Measurements from ENCODE around the gene DPEP2.

Gene DPEP2

DNA sequence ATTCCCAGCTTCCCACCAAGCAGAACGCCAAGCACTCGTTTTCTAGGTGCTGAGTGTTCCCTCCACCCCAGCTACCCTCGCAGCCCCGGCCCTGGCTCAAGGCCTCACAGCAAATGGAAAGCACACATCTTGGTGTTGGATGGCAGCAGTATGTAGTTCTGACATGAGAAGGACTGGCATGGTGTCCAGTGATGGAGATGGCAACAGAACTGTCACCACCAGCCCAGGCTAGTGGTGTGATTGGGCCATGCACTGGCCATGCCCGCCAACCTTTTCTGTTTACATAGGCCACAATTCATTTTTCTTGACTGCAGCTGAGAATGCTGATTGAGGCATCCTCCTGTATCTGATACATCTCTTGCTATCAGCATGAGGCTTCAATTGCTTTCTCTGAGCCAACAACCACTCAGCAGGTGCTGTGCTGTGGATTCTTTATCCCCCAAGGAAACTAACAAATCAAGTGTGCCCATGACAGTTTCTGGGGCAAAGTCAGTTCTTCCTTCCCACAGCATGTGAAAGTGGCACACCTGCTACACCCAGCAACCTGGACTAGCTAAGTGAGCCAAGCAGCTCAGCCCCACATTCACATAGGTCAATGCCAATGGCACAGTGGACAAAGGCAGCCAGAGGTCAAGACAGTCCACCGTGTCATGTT lies 34.7 kb downstream of the DPEP2 start:
- Histone ChIP-seq H3K36me3 (ENCODE audit: insufficient read depth, low read length) (0 out of 2 replicates have a peak, but pooled peaks cover 5% of the 10 kb centered on the region), H3K27me3 (ENCODE audit: insufficient read depth, low read length) (no peaks in the 10 kb centered on the region), H3K9me3 (ENCODE audit: low read length) (no peaks in the 10 kb centered on the region), H3K4me3 (ENCODE audit: low read depth, low read length, poor library complexity, severe bottlenecking) (no peak overlapping the region), H3K4me1 (ENCODE audit: insufficient read depth, low read length, severe bottlenecking) (peaks cover 33% of the 10 kb centered on the region), H3K4me2 (ENCODE audit: low read length) (no peak overlapping the region), H3F3A (ENCODE audit: insufficient read depth, low read length) (no peaks in the 10 kb centered on the region), H3K9ac (ENCODE audit: low read length) (no peak overlapping the region), H3K79me2 (ENCODE audit: insufficient read depth, low read length) (no peaks in the 10 kb centered on the region), H4K20me1 (ENCODE audit: insufficient read depth, low read length) (no peaks in the 10 kb centered on the region), H3K9me2 (ENCODE audit: low read depth, low read length) (no peaks in the 10 kb centered on the region), H2AFZ (ENCODE audit: low read length) (no peak overlapping the region), H3K27ac (ENCODE audit: low read depth, low read length, poor library complexity, severe bottlenecking) (no peak overlapping the region)
- TF ChIP-seq, protein P1, sequence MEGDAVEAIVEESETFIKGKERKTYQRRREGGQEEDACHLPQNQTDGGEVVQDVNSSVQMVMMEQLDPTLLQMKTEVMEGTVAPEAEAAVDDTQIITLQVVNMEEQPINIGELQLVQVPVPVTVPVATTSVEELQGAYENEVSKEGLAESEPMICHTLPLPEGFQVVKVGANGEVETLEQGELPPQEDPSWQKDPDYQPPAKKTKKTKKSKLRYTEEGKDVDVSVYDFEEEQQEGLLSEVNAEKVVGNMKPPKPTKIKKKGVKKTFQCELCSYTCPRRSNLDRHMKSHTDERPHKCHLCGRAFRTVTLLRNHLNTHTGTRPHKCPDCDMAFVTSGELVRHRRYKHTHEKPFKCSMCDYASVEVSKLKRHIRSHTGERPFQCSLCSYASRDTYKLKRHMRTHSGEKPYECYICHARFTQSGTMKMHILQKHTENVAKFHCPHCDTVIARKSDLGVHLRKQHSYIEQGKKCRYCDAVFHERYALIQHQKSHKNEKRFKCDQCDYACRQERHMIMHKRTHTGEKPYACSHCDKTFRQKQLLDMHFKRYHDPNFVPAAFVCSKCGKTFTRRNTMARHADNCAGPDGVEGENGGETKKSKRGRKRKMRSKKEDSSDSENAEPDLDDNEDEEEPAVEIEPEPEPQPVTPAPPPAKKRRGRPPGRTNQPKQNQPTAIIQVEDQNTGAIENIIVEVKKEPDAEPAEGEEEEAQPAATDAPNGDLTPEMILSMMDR (IDR thresholded peaks at IDR 0.05; ENCODE audit: low read length) = no peak
- TF ChIP-seq EZH2 (IDR thresholded peaks at IDR 0.05; ENCODE audit: borderline replicate concordance, low read length) = no peak

DNA sequence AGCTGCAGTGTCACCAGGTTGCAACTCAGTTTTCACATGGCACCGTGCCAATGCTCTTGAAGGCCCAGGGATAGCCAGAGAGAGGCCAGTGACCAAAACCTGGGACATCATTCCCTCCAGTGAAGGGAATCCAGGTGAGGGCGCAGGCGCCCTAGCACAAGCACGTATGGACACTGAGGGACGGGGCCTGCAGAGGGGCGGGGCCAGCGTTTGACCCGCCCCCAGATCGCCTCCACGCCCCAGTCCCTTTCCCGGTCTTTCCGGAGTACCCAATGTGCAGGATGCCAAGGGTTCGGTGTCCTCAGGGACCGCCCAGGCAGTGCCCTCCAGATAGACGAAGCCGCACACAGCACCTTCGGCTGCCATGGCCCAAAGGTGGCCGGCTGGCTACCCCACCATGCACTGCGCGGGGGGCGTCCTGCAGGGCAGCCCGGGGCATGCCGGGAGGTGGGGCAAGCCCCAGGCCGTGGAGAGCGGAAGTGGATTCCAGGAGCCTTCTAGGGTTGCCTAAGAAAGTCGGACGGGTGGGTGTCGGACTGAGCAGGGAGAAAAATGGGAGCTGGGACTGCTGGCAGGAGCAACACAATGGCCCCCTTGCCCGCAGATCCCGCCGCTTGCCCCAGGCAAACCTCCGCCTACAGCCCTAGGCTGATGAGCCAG lies 35.5 kb downstream of the DPEP2 start:
- Histone ChIP-seq H3K27me3 (ENCODE audit: insufficient read depth, low read length) (no peaks in the 10 kb centered on the region), H3K36me3 (ENCODE audit: insufficient read depth, low read length) (0 out of 2 replicates have a peak, but pooled peaks cover 5% of the 10 kb centered on the region), H3K4me1 (ENCODE audit: insufficient read depth, low read length, severe bottlenecking) (peaks cover 24% of the 10 kb centered on the region), H3K9me2 (ENCODE audit: low read depth, low read length) (no peaks in the 10 kb centered on the region), H3K9me3 (ENCODE audit: low read length) (no peaks in the 10 kb centered on the region), H3K4me2 (ENCODE audit: low read length) (no peak overlapping the region), H3K9ac (ENCODE audit: low read length) (no peak overlapping the region), H3K27ac (ENCODE audit: low read depth, low read length, poor library complexity, severe bottlenecking) (no peak overlapping the region), H3K4me3 (ENCODE audit: low read depth, low read length, poor library complexity, severe bottlenecking) (no peak overlapping the region), H2AFZ (ENCODE audit: low read length) (no peak overlapping the region), H3F3A (ENCODE audit: insufficient read depth, low read length) (no peaks in the 10 kb centered on the region), H3K79me2 (ENCODE audit: insufficient read depth, low read length) (no peaks in the 10 kb centered on the region), H4K20me1 (ENCODE audit: insufficient read depth, low read length) (no peaks in the 10 kb centered on the region)
- TF ChIP-seq, protein P1 (IDR thresholded peaks at IDR 0.05; ENCODE audit: low read length) = no peak
- TF ChIP-seq EZH2 (IDR thresholded peaks at IDR 0.05; ENCODE audit: borderline replicate concordance, low read length) = no peak

DNA sequence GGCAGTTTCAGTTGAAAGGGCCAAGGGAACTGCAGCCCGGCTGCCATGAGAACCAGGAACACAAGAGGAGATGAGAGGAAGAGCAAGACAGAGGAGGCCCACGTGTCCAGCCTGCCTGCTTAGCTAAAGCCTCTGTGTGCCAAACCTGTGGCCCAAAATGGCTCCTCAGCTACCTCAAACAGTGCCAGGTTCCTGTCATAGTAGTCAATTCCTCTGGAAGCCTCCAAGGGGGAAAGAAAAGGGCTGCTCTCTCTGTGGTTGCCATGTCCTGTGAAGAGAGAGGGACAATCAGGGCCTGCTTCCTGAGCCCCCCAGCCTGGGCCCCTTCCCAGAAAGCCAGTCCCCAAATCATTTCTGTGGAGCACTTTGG lies 36.0 kb downstream of the DPEP2 start:
- H3K36me3 ChIP-seq (ENCODE audit: insufficient read depth, low read length) = 0 out of 2 replicates have a peak, but pooled peaks cover 5% of the 10 kb centered on the region
- no peaks in the 10 kb centered on the region for H3K9me3 ChIP-seq (ENCODE audit: low read length)
- TF ChIP-seq, protein P1 (IDR thresholded peaks at IDR 0.05; ENCODE audit: low read length) = no peak
- TF ChIP-seq EZH2 (IDR thresholded peaks at IDR 0.05; ENCODE audit: borderline replicate concordance, low read length) = no peak
- no peaks in the 10 kb centered on the region for H3K27me3 ChIP-seq (ENCODE audit: insufficient read depth, low read length)
- H3K79me2 ChIP-seq (ENCODE audit: insufficient read depth, low read length) = no peaks in the 10 kb centered on the region
- H3K4me2 ChIP-seq (ENCODE audit: low read length) = no peak overlapping the region
- H3F3A ChIP-seq (ENCODE audit: insufficient read depth, low read length) = no peaks in the 10 kb centered on the region
- no peak overlapping the region for H3K27ac ChIP-seq (ENCODE audit: low read depth, low read length, poor library complexity, severe bottlenecking)
- no peaks in the 10 kb centered on the region for H4K20me1 ChIP-seq (ENCODE audit: insufficient read depth, low read length)
- peaks cover 23% of the 10 kb centered on the region for H3K4me1 ChIP-seq (ENCODE audit: insufficient read depth, low read length, severe bottlenecking)
- no peak overlapping the region for H2AFZ ChIP-seq (ENCODE audit: low read length)
- H3K9me2 ChIP-seq (ENCODE audit: low read depth, low read length) = no peaks in the 10 kb centered on the region
- no peak overlapping the region for H3K4me3 ChIP-seq (ENCODE audit: low read depth, low read length, poor library complexity, severe bottlenecking)
- H3K9ac ChIP-seq (ENCODE audit: low read length) = no peak overlapping the region
